IPS DF 4.7 (cell line): ENCODE data around the gene FLACC1.

ENCODE experiments used
- DNase-seq: peaks from one replicate; pipeline ENCODE4 v3.0.0-alpha.2; 2013; ENCODE audit warnings: low spot score; ENCODE audit errors: extremely low read depth

FLACC1 gene

GRCh38 chr2:201276511-201276910, 80.6 kb downstream of the FLACC1 start:
- no peak for DNase-seq

- DNase-seq: no peak
Observed at GRCh38 chr2:201275990-201276389, 81.2 kb downstream of the FLACC1 start.

- no peak for DNase-seq
Observed at GRCh38 chr2:201275069-201275468, 82.1 kb downstream of the FLACC1 start.

DNA sequence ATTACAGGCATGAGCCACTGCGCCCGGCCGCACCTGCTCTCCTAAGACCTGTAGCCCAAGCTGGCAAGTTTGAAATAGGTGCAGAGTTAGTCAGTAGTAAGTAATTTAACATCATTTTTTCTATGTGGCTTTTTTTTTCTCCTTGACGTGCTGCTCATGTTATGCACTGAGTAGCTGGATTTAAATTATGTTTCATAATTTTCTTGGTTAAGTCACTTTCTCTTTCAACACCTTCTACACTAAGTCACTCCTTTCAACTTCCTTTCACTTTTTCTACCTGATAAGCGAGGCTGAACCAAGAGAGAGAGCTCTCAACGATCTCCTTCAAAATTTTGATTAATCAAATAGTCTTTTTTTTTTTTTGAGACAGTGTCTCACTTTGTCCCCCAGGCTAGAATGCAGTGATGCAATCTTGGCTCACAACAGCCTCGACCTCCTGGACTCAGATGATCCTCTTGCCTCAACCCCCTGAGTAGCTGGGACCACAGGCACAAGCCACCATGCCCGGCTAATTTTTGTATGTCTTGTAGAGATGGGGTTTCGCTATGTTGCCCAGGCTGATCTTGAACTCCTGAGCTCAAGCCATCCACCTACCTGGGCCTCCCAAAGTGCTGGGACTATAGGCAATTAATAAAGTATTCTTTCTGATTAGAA, 83.7 kb downstream of the FLACC1 start:
- no peak for DNase-seq

GRCh38 chr2:201271917-201272316, 85.2 kb downstream of the FLACC1 start:
- DNase-seq: no peak

DNA sequence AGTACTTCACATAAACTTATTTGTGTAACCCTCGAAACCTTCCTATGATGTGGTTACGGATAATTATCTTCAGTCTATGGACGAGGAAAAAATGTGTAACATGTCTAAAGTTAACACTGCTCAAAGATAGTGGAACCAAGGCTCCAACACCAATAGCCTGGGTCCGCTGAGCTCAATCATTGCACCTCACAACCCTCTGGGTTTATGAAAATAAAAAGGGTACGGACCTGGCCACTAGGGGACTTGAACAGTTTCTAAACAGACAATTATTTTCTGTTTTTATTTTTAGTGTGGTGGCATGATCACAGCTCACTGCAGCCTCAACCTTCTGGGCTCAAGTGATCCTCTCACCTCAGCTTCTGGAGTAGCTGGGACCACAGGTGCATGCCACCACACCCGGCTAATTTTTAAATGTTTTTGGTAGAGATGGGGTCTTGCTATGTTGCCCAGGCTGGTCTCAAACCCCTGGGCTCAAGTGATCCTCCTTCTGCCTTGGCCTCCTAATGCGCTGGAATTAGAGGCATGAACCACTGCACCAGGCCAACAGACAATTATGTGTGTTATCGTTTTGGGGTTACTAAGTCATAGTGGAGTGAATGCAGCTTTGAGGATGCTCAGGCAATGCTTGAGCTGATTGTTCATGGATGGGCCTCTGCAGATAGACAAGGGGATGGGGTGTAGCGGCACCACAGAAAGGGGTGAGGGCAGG, 86.7 kb downstream of the FLACC1 start:
- DNase-seq: no peak

DNA sequence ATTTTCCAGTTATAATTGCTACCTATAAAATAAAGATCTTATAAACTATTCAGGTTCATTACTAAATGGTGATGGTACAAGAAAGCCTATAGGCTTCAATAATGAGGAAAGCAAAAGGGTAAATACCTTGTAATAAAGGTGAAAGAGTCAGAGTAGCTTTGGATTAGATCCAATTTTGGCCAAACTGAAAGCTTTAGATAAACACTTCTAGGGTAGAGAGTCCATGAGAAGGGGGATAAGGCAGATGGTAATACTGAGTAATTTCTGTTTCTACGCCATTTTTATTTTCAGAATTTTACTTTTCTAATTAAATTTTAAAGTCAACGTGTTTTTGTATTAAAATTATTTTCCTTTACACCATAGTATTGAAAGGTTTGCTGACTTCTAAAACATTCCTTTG, 87.4 kb downstream of the FLACC1 start:
- no peak for DNase-seq

DNA sequence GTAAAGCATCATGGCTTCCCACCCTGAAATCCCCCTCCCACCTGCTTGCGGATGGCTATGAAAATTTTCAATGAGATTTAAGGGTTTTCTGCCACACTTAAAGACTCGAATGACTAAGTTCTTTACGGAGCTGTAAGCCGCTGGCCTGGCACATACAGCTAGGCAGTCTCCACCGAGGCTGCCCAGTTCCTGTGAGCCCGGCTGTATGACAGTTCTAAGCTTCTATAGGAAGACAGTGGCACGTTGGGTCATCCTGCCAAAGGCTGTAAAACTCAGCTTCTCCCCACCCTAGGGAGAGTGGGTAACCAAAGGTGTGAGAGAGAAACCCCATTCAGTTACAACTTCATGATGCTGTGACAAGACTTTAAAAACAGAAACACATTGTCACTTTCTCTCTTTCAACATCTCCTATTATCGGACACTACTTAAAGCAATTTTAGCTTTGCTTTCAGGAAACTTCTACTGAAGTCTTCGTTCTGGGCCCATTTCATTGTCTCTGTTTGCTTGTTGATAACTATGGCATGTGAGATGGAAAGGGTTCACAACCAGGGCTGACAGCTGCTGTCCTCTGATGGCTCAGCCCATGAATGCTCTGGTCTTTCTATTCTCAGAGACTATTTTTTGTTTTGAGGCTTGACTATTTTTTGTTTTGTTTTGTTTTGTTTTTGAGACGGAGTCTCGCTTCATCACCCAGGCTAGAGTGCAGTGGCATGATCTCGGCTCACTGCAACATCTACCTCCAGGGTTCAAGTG, 89.7 kb downstream of the FLACC1 start:
- DNase-seq: no peak

DNA sequence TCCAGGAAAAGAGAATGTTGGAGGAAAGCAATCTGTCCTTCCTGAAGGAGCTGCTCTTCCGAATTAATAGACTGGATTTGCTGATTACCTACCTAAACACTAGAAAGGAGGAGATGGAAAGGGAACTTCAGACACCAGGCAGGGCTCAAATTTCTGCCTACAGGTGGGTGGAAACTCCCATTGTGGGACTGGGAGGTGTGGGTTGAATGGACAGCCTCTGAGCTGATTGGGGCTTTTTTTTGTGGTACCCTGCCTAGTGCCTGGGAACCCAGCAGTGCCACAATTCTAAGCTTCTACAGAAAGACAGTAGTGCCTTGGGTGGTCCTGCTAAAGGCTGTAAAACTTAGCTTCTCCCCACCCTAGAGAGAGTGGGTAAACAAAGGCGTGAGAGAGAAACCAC, 90.5 kb downstream of the FLACC1 start:
- no peak for DNase-seq

DNA sequence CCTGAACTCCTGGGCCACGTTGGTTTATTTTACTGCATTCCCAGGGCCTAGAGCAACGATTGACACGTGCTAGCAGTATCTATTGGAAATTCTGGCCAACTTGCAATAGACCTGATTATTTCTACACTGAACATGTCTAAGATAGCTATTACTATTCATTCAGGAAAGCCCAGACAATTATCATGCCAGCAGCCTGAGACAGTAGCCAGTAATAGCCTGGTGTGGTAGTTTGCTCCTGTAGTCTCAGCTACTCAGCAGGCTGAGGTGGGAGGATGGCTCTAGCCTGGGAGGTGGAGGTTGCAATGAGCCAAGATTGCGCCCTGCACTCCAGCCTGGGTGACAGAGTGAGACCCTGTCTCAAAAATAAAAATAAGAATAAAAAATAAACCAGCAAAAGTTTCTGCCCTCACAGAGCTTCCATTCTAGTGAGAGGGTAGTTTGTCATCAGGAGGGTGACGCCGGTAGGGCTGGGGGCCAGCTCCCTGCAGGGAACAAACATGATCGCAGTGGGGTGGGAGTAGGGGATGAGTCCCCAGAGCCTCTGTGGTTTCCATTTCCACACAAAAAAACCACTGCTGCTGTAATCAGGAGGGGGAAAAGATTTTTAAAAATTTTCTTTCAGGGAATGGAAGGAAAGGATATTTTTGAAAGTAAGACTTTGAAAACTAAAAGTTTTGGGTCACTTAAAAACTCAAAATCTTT, 92.5 kb downstream of the FLACC1 start:
- DNase-seq: no peak

GRCh38 chr2:201263779-201264178, 93.4 kb downstream of the FLACC1 start:
- no peak for DNase-seq

DNA sequence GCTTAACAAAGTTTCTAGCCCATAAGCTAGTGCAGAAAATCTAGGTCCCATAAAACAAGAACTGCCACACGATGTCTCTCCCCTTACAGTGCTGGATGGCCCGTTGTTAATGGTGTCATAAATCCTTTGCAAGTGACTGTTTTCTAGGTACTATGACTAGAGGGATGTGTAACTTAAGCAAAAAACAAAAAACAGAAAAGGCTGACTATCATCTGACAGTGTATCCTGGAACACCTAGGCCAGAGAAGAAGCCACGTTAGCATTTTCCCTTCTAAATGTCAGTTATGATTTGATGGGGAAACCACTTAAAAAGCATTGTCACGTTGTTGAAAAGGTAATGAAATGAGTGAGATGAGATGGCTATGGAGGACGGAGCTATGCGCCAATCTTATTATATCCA, 94.4 kb downstream of the FLACC1 start:
- DNase-seq: no peak

DNA sequence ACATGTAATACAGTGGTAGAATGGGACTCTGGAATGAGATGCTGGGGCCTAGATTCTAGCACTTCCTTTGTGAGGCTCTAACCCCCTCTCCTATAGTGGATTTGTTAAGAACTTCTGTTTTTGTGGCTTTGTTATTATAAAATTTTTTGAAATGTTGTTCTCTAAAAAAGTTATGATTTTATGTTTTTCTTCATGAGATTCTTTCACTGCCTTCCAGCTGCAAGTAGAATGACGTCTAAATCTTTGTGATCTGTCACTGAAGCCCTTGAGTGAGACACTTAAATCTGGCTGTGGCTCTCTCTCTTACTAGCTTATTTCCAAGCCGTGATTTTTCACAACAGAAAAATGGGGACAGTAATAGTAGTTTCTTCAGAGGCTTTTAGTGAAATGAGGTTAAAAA, 95.2 kb downstream of the FLACC1 start:
- no peak for DNase-seq

GRCh38 chr2:201261471-201261870, 95.7 kb downstream of the FLACC1 start:
- DNase-seq: no peak

GRCh38 chr2:201260302-201260800, 96.8 kb downstream of the FLACC1 start, which contains the start of gene CASP8:
Gene CASP8 (plus strand): TSS chr2:201260536. CDS start chr2:201266487, 5,951 bp downstream.
- DNase-seq: no peak

DNA sequence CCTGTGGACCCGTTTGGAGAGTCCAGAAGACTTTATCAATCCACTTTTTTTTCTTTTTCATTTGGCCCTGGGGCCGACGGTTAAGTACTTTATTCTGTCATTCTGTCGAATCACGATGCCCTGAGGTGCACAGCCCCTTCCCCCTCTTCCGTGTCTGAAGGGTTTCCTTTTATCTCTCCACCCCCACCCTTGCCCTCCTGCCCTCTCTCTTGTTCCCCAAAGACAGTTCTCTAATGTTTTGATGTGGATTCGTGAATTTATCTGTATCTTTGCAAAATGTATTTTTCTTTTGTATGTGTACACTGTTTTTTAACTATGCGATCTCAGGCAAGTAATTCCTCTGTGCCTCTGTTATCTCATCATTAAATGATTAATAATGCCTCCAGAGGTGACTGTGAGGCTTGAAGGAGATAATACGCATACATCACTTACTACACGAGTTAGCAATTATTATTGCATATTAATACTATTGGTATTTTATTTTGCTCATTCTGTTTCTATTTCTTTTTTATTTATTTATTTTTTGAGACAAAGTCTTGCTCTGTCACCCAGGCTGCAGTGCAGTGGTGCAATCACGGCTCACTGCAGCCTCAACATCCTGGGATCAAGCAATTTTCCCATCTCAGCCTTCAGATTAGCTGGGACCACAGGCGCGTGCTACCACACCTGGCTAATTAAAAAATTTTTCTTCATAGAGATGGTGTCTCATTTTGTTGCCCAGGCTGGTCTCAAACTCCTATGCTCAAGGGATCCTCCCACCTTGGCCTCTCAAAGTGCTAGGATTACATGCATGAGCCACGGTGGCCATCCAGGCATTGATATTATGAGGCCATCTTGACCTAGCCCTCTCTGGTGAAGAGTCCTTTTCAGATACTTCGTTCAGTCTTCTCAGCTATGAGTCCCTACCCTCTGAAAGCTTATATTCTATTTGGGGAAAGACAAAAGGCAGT, 98.2 kb downstream of the FLACC1 start:
- no peak for DNase-seq

GRCh38 chr2:201257956-201258665, 99.0 kb downstream of the FLACC1 start:
- DNase-seq: no peak

- DNase-seq: no peak
Observed at GRCh38 chr2:201257381-201257955, 99.7 kb downstream of the FLACC1 start.

DNA sequence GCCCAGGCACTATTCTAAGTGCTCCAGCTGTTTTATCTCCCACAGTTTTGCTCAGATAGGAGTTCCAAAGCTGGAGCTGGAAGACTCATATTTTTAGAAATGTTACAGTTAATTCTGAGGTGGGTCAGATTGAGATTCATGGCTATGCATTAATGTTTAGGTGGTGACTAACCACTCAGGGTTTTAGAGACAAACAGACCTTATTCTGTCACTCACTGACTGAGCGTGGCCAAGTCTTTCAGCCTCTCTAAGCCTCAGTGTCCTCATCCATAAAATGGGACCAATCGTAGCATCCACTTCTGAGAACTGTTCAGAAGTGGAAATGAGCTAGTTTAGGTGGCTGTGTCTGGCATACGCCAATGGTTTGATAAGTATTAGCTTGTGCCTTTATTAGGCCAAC, 101.1 kb downstream of the FLACC1 start:
- DNase-seq: no peak
